Fibroblast of skin of left quadriceps (primary cell): ENCODE measurements around the gene AP4B1.

Experiments used
- DNase-seq, 2 experiments: peaks; one replicate each; pipeline ENCODE4 v3.0.0-alpha.2; 2013; ENCODE audit warnings: low read depth in 2 of 2

Gene AP4B1

GRCh38 chr1:113895098-113895497, 9.5 kb downstream of the AP4B1 start:
- DNase-seq = no peak

GRCh38 chr1:113893267-113893666, 11.3 kb downstream of the AP4B1 start:
- no peak for DNase-seq

GRCh38 chr1:113891631-113892220, 12.9 kb downstream of the AP4B1 start:
- DNase-seq = no peak

- DNase-seq = no peak
These were observed 13.8 kb downstream of the AP4B1 start for GRCh38 chr1:113890816-113891215.

GRCh38 chr1:113887402-113888175, 17.0 kb downstream of the AP4B1 start, which contains the start of gene BCL2L15:
Gene BCL2L15 (minus strand): TSS chr1:113887581. CDS start chr1:113887375, 206 bp downstream.
- DNase-seq = no peak

GRCh38 chr1:113886417-113887401, 17.9 kb downstream of the AP4B1 start:
- DNase-seq = no peak

- no peak for DNase-seq
These were observed 22.9 kb downstream of the AP4B1 start for GRCh38 chr1:113881661-113882060.

GRCh38 chr1:113879739-113880038, 24.9 kb downstream of the AP4B1 start:
- DNase-seq = no peak

DNA sequence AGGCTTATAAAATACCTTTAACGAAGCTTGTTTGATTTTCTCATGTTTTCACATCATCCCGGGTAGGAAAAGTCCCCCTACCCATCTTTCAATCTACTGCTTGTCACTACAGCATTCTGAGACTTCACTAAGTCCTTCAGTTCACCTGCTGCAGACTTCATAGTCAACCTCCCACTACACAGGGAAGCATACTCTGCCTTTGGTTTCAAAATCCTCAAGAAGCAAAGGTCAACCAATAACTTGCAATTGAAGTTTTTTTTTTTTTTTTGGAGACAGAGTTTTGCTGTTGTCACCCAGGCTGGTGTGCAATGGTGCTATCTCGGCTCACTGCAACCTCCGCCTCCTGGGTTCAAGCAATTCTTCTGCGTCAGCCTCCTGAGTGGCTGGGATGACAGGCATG, 28.4 kb downstream of the AP4B1 start:
- DNase-seq = no peak

GRCh38 chr1:113875714-113876113, 28.9 kb downstream of the AP4B1 start:
- DNase-seq = no peak

DNA sequence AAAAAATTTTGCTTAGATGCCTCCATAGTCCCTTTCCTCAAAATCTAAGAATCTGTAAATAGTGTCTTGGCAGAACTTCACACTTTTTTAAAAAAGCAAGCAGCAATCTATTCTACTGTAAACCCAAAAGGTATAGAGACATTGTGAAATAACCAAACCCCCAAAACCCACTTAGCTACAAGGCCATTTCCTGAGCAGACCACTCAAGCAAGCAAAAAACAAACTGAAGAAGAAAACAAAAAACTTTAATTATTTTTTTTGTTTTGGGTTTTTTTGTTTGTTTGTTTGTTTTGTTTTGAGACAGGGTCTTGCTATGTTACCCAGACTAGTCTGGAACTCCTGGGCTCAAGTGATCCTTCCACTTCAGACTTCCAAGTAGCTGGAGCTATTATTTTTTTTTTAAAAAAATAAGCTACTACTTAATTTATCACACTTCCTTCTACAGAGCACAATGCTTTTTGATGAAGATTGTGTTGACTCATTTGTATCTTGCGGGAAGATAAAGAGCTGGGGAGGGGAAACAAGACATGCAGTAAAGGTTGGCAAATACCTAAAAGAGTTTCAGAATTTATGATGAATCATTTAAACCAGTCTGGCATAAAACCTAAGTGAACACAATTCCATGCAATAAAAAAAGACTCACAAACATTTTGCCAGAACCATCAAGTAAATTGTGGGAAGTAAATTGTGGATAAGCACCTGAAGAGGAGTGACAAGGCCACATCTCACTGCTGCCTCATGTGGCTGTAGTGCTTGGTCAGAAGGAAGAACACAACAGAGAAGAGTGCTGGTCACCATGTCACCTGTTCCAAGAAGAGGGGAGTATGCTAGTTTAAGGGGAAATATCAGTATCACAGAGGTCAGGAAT, 30.4 kb downstream of the AP4B1 start:
- no peak for DNase-seq

DNA sequence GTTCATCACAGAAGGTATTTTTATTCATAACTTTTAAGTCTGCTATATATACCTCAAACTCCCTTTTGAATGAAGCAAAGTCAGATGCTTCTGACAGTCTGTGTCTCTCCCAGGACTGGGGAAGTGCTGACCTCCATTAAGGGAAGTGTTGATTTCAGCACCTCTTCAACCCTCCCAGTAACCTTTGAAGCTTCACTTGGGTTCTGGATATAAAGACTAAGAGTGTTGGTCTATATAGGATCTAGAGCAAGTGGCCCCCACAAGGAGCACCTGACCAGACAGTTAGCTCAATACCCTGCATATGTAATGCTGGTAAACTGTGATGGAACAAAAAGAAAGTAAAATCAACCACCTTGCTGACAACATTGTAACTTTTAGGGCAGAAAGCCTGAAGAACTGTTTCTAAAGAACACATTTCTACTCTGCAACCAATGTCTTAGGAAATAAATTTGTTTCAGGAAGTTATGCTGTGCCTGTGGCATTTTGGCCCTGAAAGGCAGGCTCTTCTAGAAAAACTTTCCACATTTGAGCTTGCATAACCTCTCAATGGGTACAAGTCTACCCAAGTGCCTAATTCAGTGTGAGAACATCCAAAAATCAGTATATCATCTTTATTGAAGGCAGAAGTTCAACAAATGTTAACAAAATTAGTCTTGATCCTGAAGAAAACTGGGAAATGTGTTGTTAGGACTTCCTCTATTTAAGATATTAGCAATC, 32.2 kb downstream of the AP4B1 start:
- no peak for DNase-seq

DNA sequence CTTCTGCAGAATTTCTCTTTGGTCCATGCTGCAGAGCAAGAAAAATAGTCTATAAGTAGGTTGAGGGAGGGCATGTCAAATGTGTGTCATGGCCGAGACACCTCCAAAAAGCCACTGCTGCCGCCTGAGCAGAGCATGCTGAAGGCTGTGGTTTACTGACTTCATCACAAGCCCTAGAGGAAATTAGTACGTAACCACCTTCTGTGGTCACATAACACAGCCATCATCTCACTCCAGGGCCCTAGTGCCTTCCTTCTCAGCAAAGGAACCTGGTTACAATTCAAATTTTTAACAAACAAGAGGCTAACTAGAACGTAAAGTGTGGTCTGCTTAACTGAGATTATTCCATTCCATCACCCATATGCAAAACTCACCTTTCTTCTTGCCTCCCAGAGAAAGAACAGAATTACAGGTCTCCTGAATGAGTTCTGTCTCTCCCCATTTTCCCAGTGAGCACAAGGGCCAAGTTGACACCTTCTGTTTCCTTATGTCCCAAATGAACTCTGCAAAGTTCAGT, 32.9 kb downstream of the AP4B1 start, which contains the start of gene PTPN22:
PTPN22 (minus strand) TSS at position 116 of the 517 bp plus-strand sequence.
- peak; percentile 27 to 37 for DNase-seq

GRCh38 chr1:113870778-113871177, 33.8 kb downstream of the AP4B1 start:
- no peak for DNase-seq

DNA sequence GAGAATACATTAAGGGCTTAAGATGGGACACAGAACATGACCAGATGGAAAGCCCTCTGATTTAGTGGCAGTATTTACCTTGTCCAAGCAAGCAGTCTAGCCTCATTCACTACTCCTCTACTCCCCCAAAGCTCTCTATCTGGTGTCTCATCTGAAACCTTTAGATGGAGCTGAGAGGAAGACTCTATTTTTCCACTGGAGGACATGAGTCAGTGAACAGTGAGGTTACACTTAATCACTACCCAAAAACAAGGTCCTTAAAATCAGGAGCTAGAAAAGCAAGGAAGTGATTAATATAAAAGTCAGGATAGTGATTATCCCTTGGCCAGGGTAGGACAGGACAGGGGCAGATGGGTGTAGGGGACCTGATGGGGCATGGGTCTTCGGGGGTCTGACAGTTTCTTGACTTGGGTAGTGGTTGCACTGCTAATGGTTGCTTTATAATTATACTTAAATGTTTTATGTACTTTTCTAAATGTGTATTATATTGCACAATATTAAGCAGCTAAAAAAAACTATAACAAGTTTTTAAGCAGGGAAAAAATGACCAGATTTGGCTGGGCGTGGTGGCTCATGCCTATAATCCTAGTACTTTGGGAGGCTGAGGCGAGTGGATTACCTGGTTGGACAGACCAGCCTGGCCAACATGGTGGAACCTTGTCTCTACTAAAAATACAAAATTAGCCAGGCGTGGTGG, 36.1 kb downstream of the AP4B1 start:
- DNase-seq = no peak

DNA sequence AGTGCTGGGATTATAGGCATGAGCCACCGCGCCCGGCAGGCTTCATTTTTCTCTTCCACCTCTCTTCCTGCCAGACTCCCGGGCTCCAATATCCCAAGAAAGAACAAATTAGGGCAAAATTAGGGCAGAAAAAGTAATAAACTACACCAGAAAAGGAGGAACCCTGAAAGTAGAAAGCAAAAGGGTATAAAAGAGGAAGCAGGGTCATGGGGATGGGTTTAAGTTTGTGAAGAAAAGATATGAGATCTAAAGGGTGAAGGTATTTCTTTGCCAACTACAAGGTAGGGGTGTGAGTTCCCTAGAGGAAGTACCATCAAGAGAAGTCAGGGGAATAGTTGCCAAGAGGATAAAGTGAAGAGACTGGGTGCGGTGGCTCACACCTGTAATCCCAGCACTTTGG, 43.0 kb downstream of the AP4B1 start:
- DNase-seq = no peak

DNA sequence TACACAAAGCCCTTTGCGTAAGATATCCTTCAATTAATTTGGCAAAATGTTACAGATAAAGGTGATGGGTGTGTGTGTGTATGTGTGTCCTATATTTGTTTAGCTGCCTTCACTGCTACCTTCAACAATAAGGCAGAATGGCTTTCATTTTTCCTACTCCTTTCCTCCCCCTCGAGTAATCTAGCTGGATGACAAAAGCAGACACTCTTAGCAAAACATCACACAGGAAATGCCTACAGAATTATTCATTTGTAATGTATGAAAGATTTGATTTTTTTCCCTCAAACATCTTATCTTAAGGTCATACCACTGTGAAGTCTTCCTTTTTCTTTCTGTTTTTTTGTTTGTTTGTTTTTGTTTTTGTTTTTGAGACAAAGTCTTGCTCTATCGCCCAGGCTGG, 43.7 kb downstream of the AP4B1 start:
- peak; percentile 62 to 69 for DNase-seq

GRCh38 chr1:113859478-113860175, 45.0 kb downstream of the AP4B1 start:
- DNase-seq = no peak

DNA sequence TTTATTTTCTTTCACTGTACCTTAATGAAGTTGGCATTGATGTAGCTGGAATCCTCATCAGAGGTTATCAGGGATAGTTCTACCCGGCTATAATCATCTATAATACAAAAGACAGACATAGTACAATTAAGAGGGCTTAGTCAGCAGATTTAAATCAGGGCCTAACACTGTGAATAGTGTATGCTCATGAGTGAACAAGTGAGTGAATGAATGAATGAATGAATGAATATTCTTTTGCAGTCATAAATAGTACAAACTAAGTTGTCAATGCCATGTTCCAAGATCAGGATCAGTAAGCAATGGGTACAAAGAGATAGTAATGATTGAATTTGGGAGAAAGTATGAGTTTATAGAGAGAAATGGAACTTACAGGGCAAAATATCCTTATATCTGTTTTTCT, 45.6 kb downstream of the AP4B1 start:
- DNase-seq = no peak
